NCI-H146 treated with DMSO at 0.1 percent for 48 hours (cell line): ENCODE measurements around the gene KCNH2.

Experiments used
- DNase-seq: peaks from one replicate; lab custom pipeline; 2025; ENCODE audit not compliant: unreplicated experiment; lab: John Stamatoyannopoulos, UW

Gene KCNH2

GRCh38 chr7:150962553-150963399 lies 15.3 kb downstream of the KCNH2 start:
- no peak for DNase-seq

DNA sequence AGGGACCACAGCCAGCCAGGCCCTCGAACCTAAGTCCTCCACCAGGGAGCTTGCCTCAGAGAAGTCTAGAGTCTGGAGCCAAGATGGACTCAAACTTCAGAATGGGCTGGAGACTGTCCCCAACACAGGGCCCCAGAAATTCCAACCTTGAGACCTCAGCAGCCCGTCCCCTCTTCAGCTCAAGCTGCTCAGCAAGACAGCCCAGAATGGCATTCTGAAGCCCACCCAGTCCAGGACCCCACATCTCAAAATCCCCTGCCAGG lies 15.9 kb downstream of the KCNH2 start:
- DNase-seq: no peak

DNA sequence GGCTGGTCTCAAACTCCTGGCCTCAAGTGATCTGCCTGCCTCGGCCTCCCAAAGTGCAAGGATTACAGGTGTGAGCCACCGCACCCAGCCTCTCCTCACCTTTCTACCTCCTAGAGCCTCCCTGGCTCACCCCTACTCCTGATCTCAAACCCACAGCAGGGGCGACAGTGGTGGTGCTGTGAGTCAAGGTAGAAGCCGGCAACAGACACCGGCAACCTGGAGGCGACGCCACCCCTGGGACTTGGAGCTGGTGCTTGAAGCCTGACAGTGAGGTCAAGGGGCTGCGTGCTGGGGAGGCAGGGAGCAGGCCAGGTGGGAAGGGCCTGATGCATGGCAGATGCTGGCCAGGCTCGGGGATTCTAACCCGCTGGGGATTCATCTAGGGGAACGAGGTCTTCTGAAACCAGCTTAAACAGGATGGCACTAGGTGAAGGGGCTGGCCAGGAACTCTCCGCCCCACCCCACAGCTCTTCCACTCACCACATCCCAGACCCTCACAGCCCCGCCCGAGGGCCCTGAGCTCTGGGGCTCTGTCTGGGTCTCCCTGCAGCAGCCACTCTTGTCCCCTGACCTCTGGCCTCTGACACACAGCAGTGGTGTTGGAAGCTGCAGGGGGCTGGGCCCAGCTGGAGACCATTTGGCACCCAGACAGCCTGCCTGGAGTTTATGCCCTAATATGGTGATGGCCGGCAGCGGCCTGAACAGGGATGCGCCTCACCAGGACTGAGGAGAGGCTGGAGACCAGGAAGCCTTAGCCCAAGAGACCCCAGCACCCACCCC lies 16.4 kb downstream of the KCNH2 start:
- no peak for DNase-seq

GRCh38 chr7:150959739-150960734 lies 18.1 kb downstream of the KCNH2 start:
- no peak for DNase-seq

- DNase-seq: no peak
Measured at GRCh38 chr7:150959081-150959480, 19.0 kb downstream of the KCNH2 start.

- DNase-seq: no peak
Measured at GRCh38 chr7:150958597-150958996, 19.5 kb downstream of the KCNH2 start.

DNA sequence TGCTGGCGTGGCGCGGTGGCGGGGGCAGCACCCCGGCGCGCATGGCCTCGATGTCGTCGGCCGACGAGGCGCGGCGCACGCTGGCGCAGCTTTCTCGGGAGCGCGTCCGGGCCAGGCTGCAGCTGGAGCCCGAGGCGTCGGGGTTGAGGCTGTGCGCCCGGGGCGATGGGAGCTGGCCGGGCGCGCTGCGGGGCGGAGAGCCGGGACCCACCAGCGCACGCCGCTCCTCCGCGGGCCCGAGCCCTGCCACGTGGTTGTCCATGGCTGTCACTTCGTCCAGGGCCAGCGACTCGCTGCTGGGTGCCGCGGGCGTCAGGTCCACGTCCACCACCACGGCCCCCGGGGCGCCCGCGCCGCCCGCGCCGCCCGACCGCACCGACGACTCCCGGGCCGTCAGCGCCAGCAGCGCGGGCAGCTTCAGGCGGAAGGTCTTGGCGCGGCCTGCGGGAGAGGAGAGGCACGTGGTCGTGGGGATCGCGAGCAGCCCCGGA lies 20.0 kb downstream of the KCNH2 start:
- DNase-seq: no peak

DNA sequence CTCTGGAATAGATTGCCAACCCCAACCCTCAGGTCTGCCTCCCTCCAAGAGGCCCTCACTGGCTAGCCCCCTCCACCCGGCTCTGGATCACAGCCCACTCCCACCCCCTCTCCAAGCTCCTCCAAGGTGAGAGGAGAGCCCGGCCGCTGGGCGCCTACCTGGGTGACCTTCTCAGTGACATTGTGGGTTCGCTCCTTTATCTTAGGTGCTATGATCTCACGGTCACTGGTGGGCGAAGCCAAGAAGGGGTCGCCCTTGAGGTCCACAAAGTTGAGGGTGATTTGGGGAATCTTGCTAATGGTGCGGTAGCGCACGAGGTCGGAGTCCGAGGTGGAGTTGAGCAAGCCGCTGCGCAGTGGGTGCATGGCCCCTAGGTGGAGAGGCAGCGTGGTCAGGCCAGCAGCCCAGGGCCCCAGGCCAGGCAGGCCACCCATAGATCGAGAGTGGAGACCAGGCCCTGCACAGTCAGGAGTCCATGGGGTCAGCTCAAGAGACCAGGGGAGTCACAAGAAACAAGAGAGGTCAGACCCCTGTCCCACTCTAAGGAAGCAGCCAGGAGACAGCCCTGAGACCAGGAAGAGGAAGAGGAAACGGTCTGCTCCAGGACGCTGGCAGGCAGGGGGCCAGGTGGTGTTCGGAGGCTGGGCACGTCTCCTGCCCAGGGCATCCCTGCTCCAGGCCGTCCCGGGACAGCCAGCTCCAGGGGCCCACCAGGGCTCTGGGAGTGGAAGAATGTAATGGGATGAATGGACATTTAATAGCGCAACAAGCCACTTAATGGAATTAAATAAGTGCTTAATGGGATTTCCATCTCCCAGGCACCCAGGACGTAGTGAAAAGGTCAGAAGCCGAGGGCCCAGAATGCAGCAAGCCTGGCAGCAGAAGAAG lies 20.7 kb downstream of the KCNH2 start:
- DNase-seq: no peak

- no peak for DNase-seq
Measured at GRCh38 chr7:150956395-150957132, 21.6 kb downstream of the KCNH2 start.

DNA sequence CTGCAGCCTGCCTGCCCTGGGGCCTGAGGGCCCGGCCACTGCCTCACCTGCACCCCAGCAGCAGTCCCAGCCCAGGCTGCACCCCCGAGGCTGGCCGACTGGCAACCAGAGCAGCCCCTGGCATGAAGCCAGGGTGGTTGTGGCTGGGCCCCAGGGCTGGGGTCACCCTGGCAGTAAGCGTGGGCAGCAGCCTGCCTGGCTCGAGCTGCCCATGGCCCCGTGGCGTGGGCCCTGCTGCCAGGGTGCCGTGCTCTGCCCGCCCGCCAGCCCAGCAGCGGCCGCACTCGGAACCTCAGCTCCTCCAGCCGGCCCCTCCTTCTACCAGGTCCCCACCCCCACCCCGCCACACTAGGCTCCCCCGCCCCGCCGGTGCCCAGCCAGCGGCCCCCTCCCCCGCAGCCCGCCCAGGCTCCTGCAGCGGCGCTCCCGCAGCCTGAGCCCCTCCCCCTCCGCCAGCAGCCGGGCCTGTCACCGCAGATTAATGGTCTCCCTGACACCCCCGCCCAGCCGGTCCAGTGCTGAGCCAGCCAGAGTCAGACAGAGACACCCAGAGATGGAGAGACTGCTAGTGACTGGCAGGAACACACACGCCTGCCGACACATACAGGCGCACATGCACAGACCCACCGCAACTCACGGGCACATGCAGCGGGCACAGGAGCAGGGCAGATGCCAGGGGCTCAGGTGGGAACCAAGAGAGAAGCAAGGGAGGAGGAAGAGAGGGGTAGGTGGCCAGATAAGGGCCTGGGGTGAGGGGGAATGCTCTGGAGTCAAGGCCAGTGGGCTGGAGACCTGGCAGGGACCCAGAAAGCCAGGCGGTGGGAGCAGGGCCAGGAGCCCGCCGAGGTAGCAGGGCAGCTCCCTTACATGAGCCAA lies 22.4 kb downstream of the KCNH2 start:
- no peak for DNase-seq

DNA sequence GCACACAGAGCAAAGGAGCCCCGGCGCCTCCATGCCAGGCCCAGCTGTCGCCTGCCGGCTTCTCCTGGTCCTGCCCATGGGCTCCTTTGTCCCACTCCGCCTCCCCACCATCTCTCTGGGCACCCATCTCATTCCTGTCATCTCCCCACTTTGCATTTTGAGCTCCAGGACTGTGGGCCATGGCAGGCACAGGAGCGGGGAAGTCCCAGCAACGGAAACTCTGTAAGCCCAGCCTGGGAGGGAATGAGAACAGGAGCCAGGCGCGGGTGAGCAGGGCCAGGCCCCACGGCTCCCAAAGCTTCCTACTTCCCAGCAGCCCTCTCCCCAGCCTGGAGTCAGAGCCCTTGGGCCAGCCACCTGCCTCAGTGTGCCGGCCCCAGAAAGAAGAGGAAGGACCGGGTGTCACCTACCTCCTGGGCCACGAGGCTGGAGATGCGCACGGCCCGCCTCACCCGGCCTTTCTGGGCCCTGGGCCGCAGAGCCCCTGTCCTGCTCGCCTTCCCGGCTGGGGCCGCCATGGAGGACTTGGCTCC lies 23.1 kb downstream of the KCNH2 start:
- no peak for DNase-seq

DNA sequence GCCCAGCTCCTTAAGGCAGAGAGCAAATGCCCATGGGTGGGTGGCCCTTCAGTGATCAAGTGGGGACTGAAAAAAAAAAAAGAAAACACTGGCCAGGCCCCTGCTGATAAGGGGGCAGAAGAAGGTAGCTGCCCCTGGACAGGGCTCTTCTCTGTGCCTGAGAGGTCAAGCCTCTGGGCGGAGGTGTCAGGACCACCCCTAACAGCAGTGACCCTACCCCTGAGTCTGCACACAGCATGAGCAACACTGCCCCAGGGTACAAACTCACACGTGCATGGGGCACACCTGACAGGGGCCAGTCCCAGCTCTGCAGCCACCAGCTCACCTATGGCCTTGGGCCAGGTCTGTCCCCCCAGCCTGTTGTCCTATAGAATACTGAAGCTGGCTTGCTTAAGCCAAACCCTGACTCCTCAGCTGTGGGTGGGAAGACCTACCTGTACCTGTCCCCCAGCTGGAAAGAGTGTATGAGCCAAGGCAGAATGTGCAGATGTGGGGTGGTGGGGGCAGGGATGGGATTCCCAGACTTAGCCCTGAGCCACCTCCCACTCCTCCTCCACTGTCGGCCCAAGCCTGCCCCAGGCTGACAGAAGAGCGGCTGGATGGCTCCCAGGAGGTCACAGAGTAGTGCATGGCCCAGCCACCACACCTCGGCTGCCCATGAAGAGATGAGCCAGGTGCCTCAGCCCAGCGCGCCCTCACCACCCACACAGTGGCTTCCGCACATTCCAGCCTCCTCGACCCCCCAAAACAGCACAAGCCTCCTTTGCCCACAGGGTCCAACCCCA lies 23.7 kb downstream of the KCNH2 start:
- DNase-seq: no peak

DNA sequence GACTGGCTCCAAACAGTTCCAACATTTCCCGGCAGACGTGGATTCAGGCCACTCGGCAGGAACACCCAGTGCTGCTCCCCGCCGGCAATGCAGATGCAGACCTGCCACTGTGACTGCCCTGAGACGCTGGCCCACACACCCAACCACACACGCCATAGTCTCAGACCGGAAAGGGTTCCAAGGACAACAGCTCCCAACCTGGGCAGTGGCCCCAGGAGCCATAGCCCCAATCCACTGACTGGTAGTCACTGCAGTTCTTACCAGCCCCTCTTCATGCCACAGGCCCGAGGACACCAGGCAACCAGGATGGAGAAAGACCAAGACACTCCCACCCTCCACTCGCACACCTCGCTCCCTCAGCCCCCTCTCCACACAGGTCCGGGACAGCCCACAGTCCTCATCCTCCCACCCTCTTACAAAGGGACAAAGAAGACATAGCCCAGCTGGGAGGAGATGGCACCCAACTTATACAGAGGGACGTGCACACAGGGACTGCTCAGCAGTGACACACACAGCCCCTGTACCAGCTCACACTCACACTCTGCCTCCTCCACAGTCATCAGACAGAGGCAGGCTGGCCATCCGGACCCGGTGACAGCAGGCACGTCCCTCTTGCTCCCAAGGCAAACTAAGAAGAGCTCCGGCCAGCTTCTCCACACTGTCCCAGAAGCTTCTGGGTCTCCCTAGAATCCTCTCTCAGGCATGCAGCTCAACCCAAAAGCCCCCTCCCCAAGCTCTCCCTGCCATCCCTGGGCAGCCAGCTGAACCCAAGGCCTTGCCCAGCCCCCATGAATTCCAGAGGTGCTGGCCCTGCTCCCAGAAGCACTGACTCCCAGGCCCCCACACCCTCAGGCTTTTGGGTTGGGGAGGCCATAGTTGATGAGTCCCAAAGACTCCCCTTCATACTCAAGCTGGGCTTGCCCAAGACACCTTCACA lies 24.8 kb downstream of the KCNH2 start:
- no peak for DNase-seq

- DNase-seq: no peak
Measured at GRCh38 chr7:150952331-150953050, 25.6 kb downstream of the KCNH2 start.

GRCh38 chr7:150951521-150951920 lies 26.6 kb downstream of the KCNH2 start:
- no peak for DNase-seq

DNA sequence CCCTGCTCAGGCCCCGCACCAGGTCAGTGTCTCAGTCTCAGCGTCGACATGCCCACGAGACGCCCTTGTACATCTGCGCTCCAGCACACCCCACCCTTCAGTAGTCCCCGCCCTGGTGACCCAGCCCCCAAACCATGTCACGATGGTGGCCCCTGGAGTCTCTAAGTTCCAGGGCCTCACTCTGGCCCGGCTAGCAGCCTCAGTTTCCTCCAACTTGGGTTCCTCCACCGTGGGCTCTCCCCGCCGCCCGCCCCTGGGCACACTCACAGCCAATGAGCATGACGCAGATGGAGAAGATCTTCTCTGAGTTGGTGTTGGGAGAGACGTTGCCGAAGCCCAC lies 27.0 kb downstream of the KCNH2 start:
- DNase-seq: no peak
